ENCODE data around the gene GPC6. TPM values are rescaled to one million over a fixed set of nuclear protein-coding genes. Genes with fewer than 3 reads are reported as not detected.

Gene GPC6
- polyA plus RNA-seq, 1 donor from 2014 or later = 9.0 TPM

DNA sequence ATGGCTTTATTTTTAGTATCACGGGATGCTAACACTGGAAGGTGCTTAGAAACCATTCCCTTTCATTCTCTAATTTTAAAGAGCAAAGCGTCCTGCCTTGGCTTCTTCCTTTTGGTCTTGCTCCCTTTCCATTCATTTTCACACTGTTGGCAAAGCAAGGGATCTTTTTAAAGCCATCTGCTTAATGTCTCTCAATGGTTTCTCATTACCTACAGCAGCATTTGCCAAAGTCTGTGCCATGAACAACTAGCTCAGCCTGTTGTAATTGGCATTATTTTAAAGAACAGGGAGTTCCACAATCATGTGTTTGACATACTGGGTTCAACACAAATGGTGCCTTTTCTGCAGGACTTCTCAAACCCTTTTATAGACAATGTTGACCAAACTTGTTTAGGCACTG is 444.3 kb downstream of the GPC6 start:
- Histone ChIP-seq H4K20me1 (ENCODE audit: insufficient read depth) (no peaks in the 10 kb centered on the region), H3K9me3 (ENCODE audit: low read length) (no peaks in the 10 kb centered on the region), H3F3A (ENCODE audit: insufficient read depth, low read length, poor library complexity, severe bottlenecking) (no peaks in the 10 kb centered on the region), H3K4me3 (ENCODE audit: low read length) (no peak overlapping the region), H3K27me3 (ENCODE audit: insufficient read depth, low read depth, low read length) (no peaks in the 10 kb centered on the region), H2AFZ (ENCODE audit: low read depth, low read length) (no peak overlapping the region), H3K79me2 (replicated peaks; ENCODE audit: insufficient read depth, low read length) (no peaks in the 10 kb centered on the region), H3K36me3 (ENCODE audit: insufficient read depth, low read length) (no peaks in the 10 kb centered on the region), H3K9me2 (ENCODE audit: insufficient read depth, low read length) (no peaks in the 10 kb centered on the region), H3K27ac (ENCODE audit: low read length) (no peak overlapping the region), H3K4me2 (ENCODE audit: low read length) (no peak overlapping the region), H3K9ac (ENCODE audit: low read length) (no peak overlapping the region)
- TF ChIP-seq POLR2AphosphoS5 (IDR thresholded peaks at IDR 0.05) = no peak
- no peak for TF ChIP-seq SMC3 (conservative IDR thresholded peaks at IDR 0.05; ENCODE audit: poor library complexity)

DNA sequence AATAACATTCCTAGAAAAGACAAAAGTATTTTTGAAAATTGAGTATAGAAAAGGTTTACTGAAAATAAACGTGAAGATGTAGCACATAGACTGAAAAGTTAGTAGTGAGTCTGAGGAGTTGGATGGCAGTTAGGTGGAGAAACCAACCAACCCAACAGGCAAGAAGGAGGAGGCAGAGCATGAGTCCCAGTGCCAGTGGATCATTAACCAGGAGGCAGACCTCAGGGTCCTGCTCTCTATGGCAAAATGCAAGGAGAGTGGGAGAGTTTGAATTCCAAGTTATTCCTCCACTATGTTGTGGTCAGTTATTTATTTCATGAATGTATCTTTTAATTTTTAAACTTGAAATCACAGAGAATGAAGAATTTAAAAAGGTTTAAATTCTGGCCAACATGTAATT is 446.4 kb downstream of the GPC6 start:
- Histone ChIP-seq H2AFZ (ENCODE audit: low read depth, low read length) (no peak overlapping the region), H4K20me1 (ENCODE audit: insufficient read depth) (no peaks in the 10 kb centered on the region), H3K9ac (ENCODE audit: low read length) (no peak overlapping the region), H3K36me3 (ENCODE audit: insufficient read depth, low read length) (no peaks in the 10 kb centered on the region), H3K27me3 (ENCODE audit: insufficient read depth, low read depth, low read length) (no peaks in the 10 kb centered on the region), H3K4me2 (ENCODE audit: low read length) (no peak overlapping the region), H3K4me3 (ENCODE audit: low read length) (no peak overlapping the region), H3K79me2 (replicated peaks; ENCODE audit: insufficient read depth, low read length) (no peaks in the 10 kb centered on the region), H3K27ac (ENCODE audit: low read length) (no peak overlapping the region), H3K9me2 (ENCODE audit: insufficient read depth, low read length) (no peaks in the 10 kb centered on the region), H3F3A (ENCODE audit: insufficient read depth, low read length, poor library complexity, severe bottlenecking) (no peaks in the 10 kb centered on the region), H3K9me3 (ENCODE audit: low read length) (no peaks in the 10 kb centered on the region)
- TF ChIP-seq, protein P1, sequence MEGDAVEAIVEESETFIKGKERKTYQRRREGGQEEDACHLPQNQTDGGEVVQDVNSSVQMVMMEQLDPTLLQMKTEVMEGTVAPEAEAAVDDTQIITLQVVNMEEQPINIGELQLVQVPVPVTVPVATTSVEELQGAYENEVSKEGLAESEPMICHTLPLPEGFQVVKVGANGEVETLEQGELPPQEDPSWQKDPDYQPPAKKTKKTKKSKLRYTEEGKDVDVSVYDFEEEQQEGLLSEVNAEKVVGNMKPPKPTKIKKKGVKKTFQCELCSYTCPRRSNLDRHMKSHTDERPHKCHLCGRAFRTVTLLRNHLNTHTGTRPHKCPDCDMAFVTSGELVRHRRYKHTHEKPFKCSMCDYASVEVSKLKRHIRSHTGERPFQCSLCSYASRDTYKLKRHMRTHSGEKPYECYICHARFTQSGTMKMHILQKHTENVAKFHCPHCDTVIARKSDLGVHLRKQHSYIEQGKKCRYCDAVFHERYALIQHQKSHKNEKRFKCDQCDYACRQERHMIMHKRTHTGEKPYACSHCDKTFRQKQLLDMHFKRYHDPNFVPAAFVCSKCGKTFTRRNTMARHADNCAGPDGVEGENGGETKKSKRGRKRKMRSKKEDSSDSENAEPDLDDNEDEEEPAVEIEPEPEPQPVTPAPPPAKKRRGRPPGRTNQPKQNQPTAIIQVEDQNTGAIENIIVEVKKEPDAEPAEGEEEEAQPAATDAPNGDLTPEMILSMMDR (IDR thresholded peaks at IDR 0.05; ENCODE audit: poor library complexity, severe bottlenecking) = no peak
- TF ChIP-seq EP300 (conservative IDR thresholded peaks at IDR 0.05; ENCODE audit: poor library complexity, severe bottlenecking) (no peak), RAD21 (conservative IDR thresholded peaks at IDR 0.05) (no peak), SMC3 (conservative IDR thresholded peaks at IDR 0.05; ENCODE audit: poor library complexity) (no peak), EZH2 (IDR thresholded peaks at IDR 0.05; ENCODE audit: borderline replicate concordance, insufficient read depth, low read length, poor library complexity, severe bottlenecking) (no peak), POLR2AphosphoS5 (IDR thresholded peaks at IDR 0.05) (no peak), TAF1 (IDR thresholded peaks at IDR 0.05; ENCODE audit: low read depth) (no peak), MXI1 (conservative IDR thresholded peaks at IDR 0.05; ENCODE audit: poor library complexity, severe bottlenecking) (no peak)
- TF ChIP-seq, protein P2, sequence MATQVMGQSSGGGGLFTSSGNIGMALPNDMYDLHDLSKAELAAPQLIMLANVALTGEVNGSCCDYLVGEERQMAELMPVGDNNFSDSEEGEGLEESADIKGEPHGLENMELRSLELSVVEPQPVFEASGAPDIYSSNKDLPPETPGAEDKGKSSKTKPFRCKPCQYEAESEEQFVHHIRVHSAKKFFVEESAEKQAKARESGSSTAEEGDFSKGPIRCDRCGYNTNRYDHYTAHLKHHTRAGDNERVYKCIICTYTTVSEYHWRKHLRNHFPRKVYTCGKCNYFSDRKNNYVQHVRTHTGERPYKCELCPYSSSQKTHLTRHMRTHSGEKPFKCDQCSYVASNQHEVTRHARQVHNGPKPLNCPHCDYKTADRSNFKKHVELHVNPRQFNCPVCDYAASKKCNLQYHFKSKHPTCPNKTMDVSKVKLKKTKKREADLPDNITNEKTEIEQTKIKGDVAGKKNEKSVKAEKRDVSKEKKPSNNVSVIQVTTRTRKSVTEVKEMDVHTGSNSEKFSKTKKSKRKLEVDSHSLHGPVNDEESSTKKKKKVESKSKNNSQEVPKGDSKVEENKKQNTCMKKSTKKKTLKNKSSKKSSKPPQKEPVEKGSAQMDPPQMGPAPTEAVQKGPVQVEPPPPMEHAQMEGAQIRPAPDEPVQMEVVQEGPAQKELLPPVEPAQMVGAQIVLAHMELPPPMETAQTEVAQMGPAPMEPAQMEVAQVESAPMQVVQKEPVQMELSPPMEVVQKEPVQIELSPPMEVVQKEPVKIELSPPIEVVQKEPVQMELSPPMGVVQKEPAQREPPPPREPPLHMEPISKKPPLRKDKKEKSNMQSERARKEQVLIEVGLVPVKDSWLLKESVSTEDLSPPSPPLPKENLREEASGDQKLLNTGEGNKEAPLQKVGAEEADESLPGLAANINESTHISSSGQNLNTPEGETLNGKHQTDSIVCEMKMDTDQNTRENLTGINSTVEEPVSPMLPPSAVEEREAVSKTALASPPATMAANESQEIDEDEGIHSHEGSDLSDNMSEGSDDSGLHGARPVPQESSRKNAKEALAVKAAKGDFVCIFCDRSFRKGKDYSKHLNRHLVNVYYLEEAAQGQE (IDR thresholded peaks at IDR 0.05; ENCODE audit: borderline replicate concordance) = no peak

DNA sequence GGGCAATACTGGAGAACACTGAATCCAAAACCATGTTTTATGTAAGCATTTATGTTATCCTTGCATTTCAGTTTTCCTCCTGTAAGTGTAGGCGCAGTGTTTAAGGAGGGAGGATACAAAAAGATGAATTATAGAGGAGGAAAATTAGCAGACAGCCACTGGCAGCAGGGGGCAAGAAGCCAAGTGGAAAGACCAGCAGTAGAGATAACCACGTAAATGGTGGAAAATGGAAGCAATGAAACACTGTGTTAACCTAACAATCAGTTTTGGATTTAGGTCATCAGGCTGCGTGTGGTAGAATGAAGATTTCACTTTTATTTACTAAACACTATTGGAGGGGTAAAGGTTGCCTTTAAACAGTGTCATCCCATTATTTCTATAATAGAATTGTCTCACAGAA is 447.3 kb downstream of the GPC6 start:
- H3K27ac ChIP-seq (ENCODE audit: low read length) = no peak overlapping the region
- no peak overlapping the region for H3K9ac ChIP-seq (ENCODE audit: low read length)
- no peaks in the 10 kb centered on the region for H3K9me2 ChIP-seq (ENCODE audit: insufficient read depth, low read length)
- H3K79me2 ChIP-seq (replicated peaks; ENCODE audit: insufficient read depth, low read length) = no peaks in the 10 kb centered on the region
- no peak overlapping the region for H3K4me2 ChIP-seq (ENCODE audit: low read length)
- no peaks in the 10 kb centered on the region for H3K36me3 ChIP-seq (ENCODE audit: insufficient read depth, low read length)
- H3K4me3 ChIP-seq (ENCODE audit: low read length) = no peak overlapping the region
- no peaks in the 10 kb centered on the region for H4K20me1 ChIP-seq (ENCODE audit: insufficient read depth)
- no peak overlapping the region for H2AFZ ChIP-seq (ENCODE audit: low read depth, low read length)
- TF ChIP-seq MXI1 (conservative IDR thresholded peaks at IDR 0.05; ENCODE audit: poor library complexity, severe bottlenecking) = no peak
- TF ChIP-seq POLR2AphosphoS5 (IDR thresholded peaks at IDR 0.05) = peak; percentile 58
- TF ChIP-seq, protein P2 (IDR thresholded peaks at IDR 0.05; ENCODE audit: borderline replicate concordance) = no peak
- H3K27me3 ChIP-seq (ENCODE audit: insufficient read depth, low read depth, low read length) = no peaks in the 10 kb centered on the region
- no peaks in the 10 kb centered on the region for H3F3A ChIP-seq (ENCODE audit: insufficient read depth, low read length, poor library complexity, severe bottlenecking)
- H3K9me3 ChIP-seq (ENCODE audit: low read length) = no peaks in the 10 kb centered on the region

Measured in neural cell (in vitro differentiated cells).